Liver (tissue), 9 donors: Measurements from ENCODE around the gene SPOCK2. TPM values are rescaled to one million over a fixed set of nuclear protein-coding genes. Genes with fewer than 3 reads are reported as not detected.

ENCODE experiments used
- DNase-seq: peaks from one replicate; pipeline ENCODE4 v3.0.0-alpha.2; 2017; ENCODE audit warnings: low spot score
- H3K27ac ChIP-seq, 2 donors: one replicate each; pipeline ENCODE4 v1.7.0; 2013; ENCODE audit warnings: inconsistent platforms in 2 of 2, low read length in 2 of 2, control low read depth in 1 of 2, low read depth in 1 of 2, mild to moderate bottlenecking in 1 of 2
- H3K27me3 ChIP-seq, 4 donors: one replicate each; pipeline versions ENCODE4 v1.6.1 to v1.7.0; 2013; ENCODE audit warnings: low read length in 3 of 4, inconsistent platforms in 1 of 4, mild to moderate bottlenecking in 1 of 4, moderate library complexity in 1 of 4; ENCODE audit not compliant: control insufficient read depth in 4 of 4, insufficient read depth in 4 of 4
- H3K36me3 ChIP-seq, 4 donors: one replicate each; pipeline versions ENCODE4 v1.6.1 to v1.7.0; 2013; ENCODE audit warnings: low read length in 3 of 4, mild to moderate bottlenecking in 3 of 4, low read depth in 1 of 4, moderate library complexity in 1 of 4; ENCODE audit not compliant: control insufficient read depth in 4 of 4, insufficient read depth in 3 of 4
- H3K4me1 ChIP-seq, 4 donors: one replicate each; pipeline versions ENCODE4 v1.6.1 to v1.7.0; 2013; ENCODE audit warnings: low read length in 3 of 4, mild to moderate bottlenecking in 3 of 4, moderate library complexity in 1 of 4; ENCODE audit not compliant: control insufficient read depth in 4 of 4, insufficient read depth in 4 of 4
- H3K4me3 ChIP-seq, 3 donors: one replicate each; pipeline versions ENCODE4 v1.6.1 to v1.7.0; 2013; ENCODE audit warnings: low read length in 3 of 3, control low read depth in 1 of 3, low read depth in 1 of 3, mild to moderate bottlenecking in 1 of 3
- H3K9ac ChIP-seq, 2 donors: one replicate each; pipeline ENCODE4 v1.7.0; 2013; ENCODE audit warnings: low read length in 2 of 2, mild to moderate bottlenecking in 2 of 2, moderate library complexity in 2 of 2, control low read depth in 1 of 2, low read depth in 1 of 2
- H3K9me3 ChIP-seq, 4 donors: one replicate each; pipeline versions ENCODE4 v1.6.1 to v1.7.0; 2013; ENCODE audit warnings: low read length in 3 of 4; ENCODE audit not compliant: control insufficient read depth in 4 of 4
- ATF3 ChIP-seq: IDR thresholded peaks from 2 replicates; pipeline ENCODE4 v1.6.1; 2016; ENCODE audit warnings: antibody characterized with exemption
- CTCF ChIP-seq: fragments of 150-350 bp; IDR thresholded peaks from 2 replicates; pipeline ENCODE4 v1.5.1; 2017; ENCODE audit warnings: improper control_type of control experiment, low read depth, low read length; ENCODE audit not compliant: missing input control
- EGR1 ChIP-seq, 2 donors: IDR thresholded peaks; 2 replicates each; pipeline ENCODE4 v1.6.1; 2016 to 2018; ENCODE audit warnings: antibody characterized with exemption in 2 of 2, low read depth in 2 of 2
- FOXA1 ChIP-seq: IDR thresholded peaks from 2 replicates; pipeline ENCODE4 v1.6.1; 2016; ENCODE audit warnings: antibody characterized with exemption
- FOXA2 ChIP-seq: IDR thresholded peaks from 2 replicates; pipeline ENCODE4 v1.6.1; 2016; ENCODE audit warnings: antibody characterized with exemption
- GABPA ChIP-seq, 2 donors: IDR thresholded peaks in 1 of 2; conservative IDR thresholded peaks in 1 of 2; 2 replicates each; pipeline ENCODE4 v1.6.1; 2016; ENCODE audit warnings: antibody characterized with exemption in 2 of 2, mild to moderate bottlenecking in 1 of 2, moderate library complexity in 1 of 2
- HNF4A ChIP-seq, 2 donors: conservative IDR thresholded peaks; 2 replicates each; pipeline ENCODE4 v1.6.1; 2016; ENCODE audit warnings: antibody characterized with exemption in 2 of 2, mild to moderate bottlenecking in 2 of 2
- HNF4G ChIP-seq: IDR thresholded peaks from 2 replicates; pipeline ENCODE4 v1.6.1; 2016; ENCODE audit warnings: antibody characterized with exemption
- JUND ChIP-seq, 2 donors: IDR thresholded peaks; 2 replicates each; pipeline ENCODE4 v1.6.1; 2016; ENCODE audit warnings: antibody characterized with exemption in 2 of 2
- MAX ChIP-seq: IDR thresholded peaks from 2 replicates; pipeline ENCODE4 v1.6.1; 2016; ENCODE audit warnings: antibody characterized with exemption
- NR2F2 ChIP-seq: IDR thresholded peaks from 2 replicates; pipeline ENCODE4 v1.6.1; 2016; ENCODE audit warnings: antibody characterized with exemption
- RAD21 ChIP-seq, 2 donors: IDR thresholded peaks; 2 replicates each; pipeline ENCODE4 v1.6.1; 2016; ENCODE audit warnings: antibody characterized with exemption in 2 of 2, mild to moderate bottlenecking in 2 of 2
- RXRA ChIP-seq, 2 donors: IDR thresholded peaks; 2 replicates each; pipeline ENCODE4 v1.6.1; 2017 to 2018; ENCODE audit warnings: antibody characterized with exemption in 2 of 2, mild to moderate bottlenecking in 1 of 2
- SP1 ChIP-seq: IDR thresholded peaks from 2 replicates; pipeline ENCODE4 v1.6.1; 2018; ENCODE audit warnings: antibody characterized with exemption, mild to moderate bottlenecking
- YY1 ChIP-seq: IDR thresholded peaks from 2 replicates; pipeline ENCODE4 v1.6.1; 2016; ENCODE audit warnings: antibody characterized with exemption, mild to moderate bottlenecking
- ZBTB33 ChIP-seq: IDR thresholded peaks from 2 replicates; pipeline ENCODE4 v1.6.1; 2016; ENCODE audit warnings: antibody characterized with exemption
- WGBS: extraction: QIAGEN DNeasy Blood & Tissue Kit; methylation state at CpG from one replicate; pipeline ENCODE4 v1.1.7; 2013; 5-methylcytosine and 5-hydroxymethylcytosine counted together
- polyA plus RNA-seq, 2 donors: library from polyadenylated mRNA; stranded (reverse) in 1 of 2; unstranded in 1 of 2; fragments of 200-250 nt in 1 of 2; fragments of >200 nt in 1 of 2; fragmentation: Nextera tagmentation in 1 of 2; extraction: Ambion mirVana in 1 of 2; gene quantifications; one replicate each; pipeline versions ENCODE4 v1.2.1 to v1.2.3, GENCODE V29; 2013 to 2015
- total RNA-seq, 2 donors: library from RNA; depleted of rRNA; stranded (reverse); fragments of >200 nt; gene quantifications; one replicate each; pipeline ENCODE4 v1.2.3, GENCODE V29; 2014
- donor health status: healthy.
- donor health status: healthy.
- donor health status: healthy.
- donor health status: healthy.
- donor health status: healthy.

Gene SPOCK2
- total and polyA plus RNA-seq, 4 donors: 0.36 to 1.7 (median 0.64) TPM

GRCh38 chr10:72081210-72081609, 7.1 kb downstream of the SPOCK2 start (continued):
- TF ChIP-seq CTCF: no peak

GRCh38 chr10:72080042-72080975, 8.0 kb downstream of the SPOCK2 start:
- Histone ChIP-seq H3K4me3 (no peak overlapping the region), H3K27me3 (no peaks in the 10 kb centered on the region), H3K9me3 (no peaks in the 10 kb centered on the region), H3K27ac (no peak overlapping the region), H3K4me1 (no peaks in the 10 kb centered on the region), H3K36me3 (no peaks in the 10 kb centered on the region), H3K9ac (no peak overlapping the region)
- no peak for TF ChIP-seq HNF4G
- no peak for TF ChIP-seq YY1
- no peak for TF ChIP-seq NR2F2
- no peak for TF ChIP-seq ZBTB33
- TF ChIP-seq RXRA (IDR thresholded peaks at IDR 0.05): no peak
- TF ChIP-seq HNF4A (conservative IDR thresholded peaks at IDR 0.05): no peak
- no peak for TF ChIP-seq SP1
- TF ChIP-seq RAD21 (IDR thresholded peaks at IDR 0.05): no peak
- TF ChIP-seq GABPA (IDR thresholded peaks at IDR 0.05 in 1 of 2, conservative IDR thresholded peaks at IDR 0.05 in 1 of 2): no peak
- TF ChIP-seq FOXA2: no peak
- no peak for TF ChIP-seq FOXA1
- no peak for TF ChIP-seq JUND (IDR thresholded peaks at IDR 0.05)
- no peak for TF ChIP-seq EGR1 (IDR thresholded peaks at IDR 0.05; ENCODE audit: low read depth in 2 of 2)
- no peak for TF ChIP-seq MAX
- no peak for TF ChIP-seq ATF3
- no peak for DNase-seq
- WGBS: 95% methylated on average over 14 of the region's 14 CpGs

GRCh38 chr10:72079356-72079755, 9.0 kb downstream of the SPOCK2 start:
- DNase-seq: no peak
- H3K4me3 ChIP-seq: no peak overlapping the region
- 91% methylated on average over 5 of the region's 5 CpGs for WGBS
- H3K27ac ChIP-seq: no peak overlapping the region
- H3K4me1 ChIP-seq: no peaks in the 10 kb centered on the region
- H3K9me3 ChIP-seq: no peaks in the 10 kb centered on the region
- no peaks in the 10 kb centered on the region for H3K27me3 ChIP-seq
- H3K9ac ChIP-seq: no peak overlapping the region
- H3K36me3 ChIP-seq: no peaks in the 10 kb centered on the region
- no peak for TF ChIP-seq CTCF
- no peak for TF ChIP-seq FOXA2
- TF ChIP-seq YY1: no peak
- no peak for TF ChIP-seq ATF3
- TF ChIP-seq EGR1 (IDR thresholded peaks at IDR 0.05; ENCODE audit: low read depth in 2 of 2): no peak
- TF ChIP-seq RXRA (IDR thresholded peaks at IDR 0.05): no peak
- TF ChIP-seq ZBTB33: no peak
- no peak for TF ChIP-seq FOXA1
- TF ChIP-seq NR2F2: no peak
